ENCODE results near the gene SRGAP3.

DNA sequence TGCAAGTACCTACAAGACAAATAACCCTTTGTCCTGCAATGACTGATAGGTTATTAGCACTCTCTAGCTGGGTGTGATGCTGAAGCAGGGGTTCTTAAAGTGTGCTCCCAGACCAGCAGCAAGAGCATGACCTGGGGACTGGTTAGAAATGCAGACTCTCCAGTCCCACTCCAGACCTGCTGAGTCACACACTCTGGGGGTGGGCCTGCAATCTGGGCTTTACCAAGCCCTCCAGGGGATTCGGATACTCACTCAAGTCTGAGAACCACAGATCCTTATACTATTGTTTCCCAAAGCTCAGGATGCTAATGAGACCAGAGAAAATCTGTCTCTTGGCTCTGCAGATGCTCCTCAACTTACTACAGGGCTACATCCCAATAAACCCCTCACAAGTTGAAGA, 144.0 kb downstream of the SRGAP3 start:
- TF ChIP-seq, protein P1, sequence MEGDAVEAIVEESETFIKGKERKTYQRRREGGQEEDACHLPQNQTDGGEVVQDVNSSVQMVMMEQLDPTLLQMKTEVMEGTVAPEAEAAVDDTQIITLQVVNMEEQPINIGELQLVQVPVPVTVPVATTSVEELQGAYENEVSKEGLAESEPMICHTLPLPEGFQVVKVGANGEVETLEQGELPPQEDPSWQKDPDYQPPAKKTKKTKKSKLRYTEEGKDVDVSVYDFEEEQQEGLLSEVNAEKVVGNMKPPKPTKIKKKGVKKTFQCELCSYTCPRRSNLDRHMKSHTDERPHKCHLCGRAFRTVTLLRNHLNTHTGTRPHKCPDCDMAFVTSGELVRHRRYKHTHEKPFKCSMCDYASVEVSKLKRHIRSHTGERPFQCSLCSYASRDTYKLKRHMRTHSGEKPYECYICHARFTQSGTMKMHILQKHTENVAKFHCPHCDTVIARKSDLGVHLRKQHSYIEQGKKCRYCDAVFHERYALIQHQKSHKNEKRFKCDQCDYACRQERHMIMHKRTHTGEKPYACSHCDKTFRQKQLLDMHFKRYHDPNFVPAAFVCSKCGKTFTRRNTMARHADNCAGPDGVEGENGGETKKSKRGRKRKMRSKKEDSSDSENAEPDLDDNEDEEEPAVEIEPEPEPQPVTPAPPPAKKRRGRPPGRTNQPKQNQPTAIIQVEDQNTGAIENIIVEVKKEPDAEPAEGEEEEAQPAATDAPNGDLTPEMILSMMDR (IDR thresholded peaks at IDR 0.05), result no peak
- no peak for TF ChIP-seq POLR2A (IDR thresholded peaks at IDR 0.05)
